Measurements from ENCODE around the gene SPHKAP.

Gene SPHKAP

DNA sequence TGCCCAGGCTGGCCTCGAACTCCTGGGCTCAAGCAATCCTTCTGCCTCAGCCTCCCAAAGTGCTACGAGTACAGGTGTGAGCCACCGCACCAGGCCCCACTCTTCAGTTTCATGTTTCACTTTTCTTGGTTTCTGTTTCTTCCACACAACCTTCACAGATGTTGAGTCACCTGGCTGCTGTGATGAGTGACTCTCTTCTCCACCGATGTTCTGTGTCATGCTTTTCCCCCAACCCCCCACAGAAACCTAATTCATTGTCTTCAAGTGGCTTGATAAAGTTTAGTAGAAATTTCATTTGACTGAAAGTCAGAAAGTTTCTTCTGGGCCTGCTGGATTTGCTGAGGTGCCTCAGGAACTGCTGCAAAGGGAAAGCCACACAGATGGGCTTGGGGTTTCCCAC, 78.5 kb downstream of the SPHKAP start:
- no peak overlapping the region for H3K4me3 ChIP-seq (ENCODE audit: low read depth in 1 of 2, low read length in 1 of 2)
- no peaks in the 10 kb centered on the region for H3K9me3 ChIP-seq
- no peak overlapping the region for H3K27ac ChIP-seq
- no peaks in the 10 kb centered on the region for H3K36me3 ChIP-seq
- no peaks in the 10 kb centered on the region for H3K4me1 ChIP-seq (ENCODE audit: control insufficient read depth in 1 of 2, insufficient read depth in 1 of 2, low read depth in 1 of 2, low read length in 1 of 2)
- TF ChIP-seq, protein P1, sequence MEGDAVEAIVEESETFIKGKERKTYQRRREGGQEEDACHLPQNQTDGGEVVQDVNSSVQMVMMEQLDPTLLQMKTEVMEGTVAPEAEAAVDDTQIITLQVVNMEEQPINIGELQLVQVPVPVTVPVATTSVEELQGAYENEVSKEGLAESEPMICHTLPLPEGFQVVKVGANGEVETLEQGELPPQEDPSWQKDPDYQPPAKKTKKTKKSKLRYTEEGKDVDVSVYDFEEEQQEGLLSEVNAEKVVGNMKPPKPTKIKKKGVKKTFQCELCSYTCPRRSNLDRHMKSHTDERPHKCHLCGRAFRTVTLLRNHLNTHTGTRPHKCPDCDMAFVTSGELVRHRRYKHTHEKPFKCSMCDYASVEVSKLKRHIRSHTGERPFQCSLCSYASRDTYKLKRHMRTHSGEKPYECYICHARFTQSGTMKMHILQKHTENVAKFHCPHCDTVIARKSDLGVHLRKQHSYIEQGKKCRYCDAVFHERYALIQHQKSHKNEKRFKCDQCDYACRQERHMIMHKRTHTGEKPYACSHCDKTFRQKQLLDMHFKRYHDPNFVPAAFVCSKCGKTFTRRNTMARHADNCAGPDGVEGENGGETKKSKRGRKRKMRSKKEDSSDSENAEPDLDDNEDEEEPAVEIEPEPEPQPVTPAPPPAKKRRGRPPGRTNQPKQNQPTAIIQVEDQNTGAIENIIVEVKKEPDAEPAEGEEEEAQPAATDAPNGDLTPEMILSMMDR (IDR thresholded peaks at IDR 0.05), result no peak
- H3K27me3 ChIP-seq, result no peaks in the 10 kb centered on the region

DNA sequence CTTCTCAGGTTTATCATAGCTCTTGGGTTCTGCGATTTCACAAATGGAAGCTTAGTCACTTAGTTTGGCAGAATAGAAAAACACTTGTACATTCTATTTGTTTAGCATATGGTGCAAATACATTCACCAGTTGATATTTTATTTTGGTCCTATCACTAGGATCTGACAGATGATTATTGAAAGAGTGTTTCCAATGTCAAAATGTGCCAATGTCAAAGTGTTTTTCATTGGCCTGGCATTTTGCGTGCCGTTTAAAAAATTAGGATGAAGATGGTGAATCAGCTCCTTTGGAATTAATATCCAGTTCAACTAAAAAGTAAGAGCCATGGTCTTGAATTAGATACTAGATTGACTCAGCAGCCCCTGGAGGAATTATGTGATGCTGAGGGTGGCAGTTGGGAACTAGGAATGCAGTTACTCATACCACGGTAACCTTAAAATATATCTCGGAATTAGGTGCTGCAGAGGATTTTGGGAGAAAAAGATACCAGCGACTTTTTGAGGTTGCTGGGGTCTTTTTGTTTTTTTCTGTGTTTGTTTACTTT, 87.0 kb downstream of the SPHKAP start:
- H3K9me3 ChIP-seq, result no peaks in the 10 kb centered on the region
- H3K27ac ChIP-seq, result no peak overlapping the region
- H3K36me3 ChIP-seq, result no peaks in the 10 kb centered on the region
- H3K4me3 ChIP-seq (ENCODE audit: low read depth in 1 of 2, low read length in 1 of 2), result no peak overlapping the region
- TF ChIP-seq, protein P1 (IDR thresholded peaks at IDR 0.05), result no peak
- H3K4me1 ChIP-seq (ENCODE audit: control insufficient read depth in 1 of 2, insufficient read depth in 1 of 2, low read depth in 1 of 2, low read length in 1 of 2), result no peaks in the 10 kb centered on the region
- no peaks in the 10 kb centered on the region for H3K27me3 ChIP-seq

DNA sequence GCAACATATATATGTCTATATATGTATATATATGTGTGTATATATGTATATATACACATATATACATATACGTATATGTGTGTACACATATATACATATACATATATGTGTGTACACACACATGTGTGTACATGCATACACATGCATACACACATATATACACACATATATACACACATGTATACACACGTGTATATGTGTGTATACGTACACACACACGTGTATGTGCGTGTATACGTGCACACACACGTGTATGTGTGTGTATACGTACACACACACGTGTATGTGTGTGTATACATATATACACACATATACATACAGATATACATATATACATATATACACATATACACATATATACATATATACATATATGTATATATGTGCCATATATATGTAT, 89.4 kb downstream of the SPHKAP start:
- TF ChIP-seq, protein P1 (IDR thresholded peaks at IDR 0.05), result no peak
- H3K4me3 ChIP-seq (ENCODE audit: low read depth in 1 of 2, low read length in 1 of 2), result no peak overlapping the region
- no peaks in the 10 kb centered on the region for H3K27me3 ChIP-seq
- H3K36me3 ChIP-seq, result no peaks in the 10 kb centered on the region
- no peaks in the 10 kb centered on the region for H3K4me1 ChIP-seq (ENCODE audit: control insufficient read depth in 1 of 2, insufficient read depth in 1 of 2, low read depth in 1 of 2, low read length in 1 of 2)
- no peak overlapping the region for H3K27ac ChIP-seq
- H3K9me3 ChIP-seq, result no peaks in the 10 kb centered on the region

DNA sequence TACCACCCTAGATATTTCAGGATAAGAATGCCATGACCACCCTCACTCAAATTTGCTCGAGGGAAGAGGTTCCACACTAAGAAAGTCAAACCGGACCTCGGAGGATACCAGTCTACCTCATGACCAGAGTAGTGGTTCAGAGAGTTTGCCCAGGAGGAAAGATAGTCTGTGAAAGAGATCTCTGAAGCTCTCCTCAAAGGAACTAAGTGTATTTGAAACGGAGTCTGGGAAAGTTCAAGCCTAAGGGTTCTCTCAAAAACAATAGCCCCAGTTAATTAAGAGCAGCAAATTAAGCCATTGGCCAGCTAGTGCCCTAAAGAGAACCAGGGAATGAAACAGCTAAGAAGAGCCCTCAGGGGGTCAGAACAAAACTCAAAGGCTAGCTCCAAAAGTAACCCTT, 94.9 kb downstream of the SPHKAP start:
- Histone ChIP-seq H3K27ac (no peak overlapping the region), H3K4me1 (ENCODE audit: control insufficient read depth in 1 of 2, insufficient read depth in 1 of 2, low read depth in 1 of 2, low read length in 1 of 2) (no peaks in the 10 kb centered on the region), H3K9me3 (no peaks in the 10 kb centered on the region), H3K27me3 (no peaks in the 10 kb centered on the region), H3K4me3 (ENCODE audit: low read depth in 1 of 2, low read length in 1 of 2) (no peak overlapping the region), H3K36me3 (no peaks in the 10 kb centered on the region)
- TF ChIP-seq, protein P1 (IDR thresholded peaks at IDR 0.05), result no peak

DNA sequence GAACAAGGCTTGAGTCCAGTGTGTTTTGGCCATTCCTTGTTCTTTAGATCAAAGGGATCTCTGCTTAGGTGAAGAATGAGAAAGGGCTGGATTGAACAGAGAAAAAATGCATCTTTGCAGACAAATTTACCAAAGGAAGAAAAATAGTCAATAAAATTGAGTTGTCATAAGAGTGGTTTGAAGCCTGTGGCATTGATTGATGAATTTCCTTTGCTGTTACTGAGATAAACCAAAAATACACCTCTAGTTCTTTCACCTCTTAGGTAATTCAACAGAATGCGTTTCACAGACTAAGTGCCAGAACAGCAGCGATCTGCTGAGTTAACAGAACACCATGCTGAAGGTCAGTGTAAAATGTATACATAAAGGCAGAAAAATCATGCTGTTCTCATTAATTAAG, 96.8 kb downstream of the SPHKAP start:
- H3K27me3 ChIP-seq, result no peaks in the 10 kb centered on the region
- TF ChIP-seq, protein P1 (IDR thresholded peaks at IDR 0.05), result no peak
- H3K9me3 ChIP-seq, result no peaks in the 10 kb centered on the region
- no peaks in the 10 kb centered on the region for H3K36me3 ChIP-seq
- no peak overlapping the region for H3K4me3 ChIP-seq (ENCODE audit: low read depth in 1 of 2, low read length in 1 of 2)
- H3K27ac ChIP-seq, result no peak overlapping the region
- no peaks in the 10 kb centered on the region for H3K4me1 ChIP-seq (ENCODE audit: control insufficient read depth in 1 of 2, insufficient read depth in 1 of 2, low read depth in 1 of 2, low read length in 1 of 2)

DNA sequence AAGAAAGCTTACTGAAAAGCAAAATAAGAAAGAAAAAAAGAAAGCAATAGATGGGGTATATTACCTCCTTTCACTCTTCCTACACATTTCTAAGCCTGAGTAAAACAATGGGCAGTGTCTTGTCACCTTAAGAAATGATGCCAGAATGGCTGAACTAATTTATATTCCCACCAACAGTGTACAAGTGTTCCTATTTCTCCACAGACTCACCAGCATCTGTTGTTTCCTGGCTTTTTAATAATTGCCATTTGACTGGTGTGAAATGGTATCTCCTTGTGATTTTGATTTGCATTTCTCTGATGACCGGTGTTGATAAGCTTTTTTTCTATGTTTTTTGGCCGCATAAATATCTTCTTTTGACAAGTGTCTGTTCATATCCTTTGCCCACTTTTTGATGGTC, 98.4 kb downstream of the SPHKAP start:
- H3K27ac ChIP-seq, result no peak overlapping the region
- no peaks in the 10 kb centered on the region for H3K27me3 ChIP-seq
- H3K9me3 ChIP-seq, result no peaks in the 10 kb centered on the region
- H3K4me1 ChIP-seq (ENCODE audit: control insufficient read depth in 1 of 2, insufficient read depth in 1 of 2, low read depth in 1 of 2, low read length in 1 of 2), result no peaks in the 10 kb centered on the region
- no peak overlapping the region for H3K4me3 ChIP-seq (ENCODE audit: low read depth in 1 of 2, low read length in 1 of 2)
- TF ChIP-seq, protein P1 (IDR thresholded peaks at IDR 0.05), result no peak
- H3K36me3 ChIP-seq, result no peaks in the 10 kb centered on the region
